PC-9 (cell line): ENCODE measurements around the gene ANKRD10. TPM values are rescaled to one million over a fixed set of nuclear protein-coding genes. Genes with fewer than 3 reads are reported as not detected.

Experiments
- BruUV-seq: library from RNA; stranded (reverse); fragments of 400-500 nt; replicated peaks from 2 replicates; lab custom pipeline; 2021; lab: Mats Ljungman, UMichigan
- CTCF ChIA-PET: fragments of 300-600 bp; sonication (Branson Sonifier 250); formaldehyde crosslinking; loops from one replicate; lab custom pipeline; 2022; ENCODE audit warnings: antibody characterized with exemption; lab: Charles Lee
- POLR2A ChIA-PET: fragments of 300-600 bp; sonication (Branson Sonifier 250); formaldehyde crosslinking; loops from one replicate; lab custom pipeline; 2022; ENCODE audit warnings: antibody characterized with exemption; ENCODE audit not compliant: unreplicated experiment; lab: Charles Lee
- DNase-seq, 2 experiments: peaks; one replicate each; pipeline versions ENCODE4 v3.0.0 to v3.0.0-alpha.2; 2015 to 2022; ENCODE audit warnings: mixed read lengths in 1 of 2
- H2AFZ ChIP-seq: fragments of 200-600 bp; sonication (generic); 2 replicates; pipeline ENCODE4 v1.8.1; 2017; ENCODE audit warnings: antibody characterized with exemption
- H3F3A ChIP-seq: fragments of 200-600 bp; sonication (generic); 2 replicates; pipeline ENCODE4 v1.8.1; 2017; ENCODE audit warnings: antibody characterized with exemption, mild to moderate bottlenecking, low read depth; ENCODE audit not compliant: insufficient read depth
- H3K27ac ChIP-seq: fragments of 200-600 bp; sonication (generic); 2 replicates; pipeline ENCODE4 v1.6.1; 2016; ENCODE audit warnings: mixed run types
- H3K27me3 ChIP-seq: fragments of 200-600 bp; sonication (generic); 2 replicates; pipeline ENCODE4 v1.6.1; 2016; ENCODE audit warnings: low read depth, mixed run types; ENCODE audit not compliant: insufficient read depth
- H3K36me3 ChIP-seq: fragments of 200-600 bp; sonication (generic); 2 replicates; pipeline ENCODE4 v1.6.1; 2016; ENCODE audit warnings: low read depth, mixed run types
- H3K4me1 ChIP-seq: fragments of 200-600 bp; sonication (generic); replicated peaks from 2 replicates; pipeline ENCODE4 v1.6.1; 2016; ENCODE audit warnings: mixed run types; ENCODE audit not compliant: insufficient read depth
- H3K4me2 ChIP-seq: fragments of 200-600 bp; sonication (generic); 2 replicates; pipeline ENCODE4 v1.6.1; 2017; ENCODE audit warnings: mixed run types
- H3K4me3 ChIP-seq: fragments of 200-600 bp; sonication (generic); 2 replicates; pipeline ENCODE4 v1.6.1; 2016; ENCODE audit warnings: mixed run types
- H3K79me2 ChIP-seq: fragments of 200-600 bp; sonication (generic); 2 replicates; pipeline ENCODE4 v1.6.1; 2017; ENCODE audit warnings: low read depth, mixed run types
- H3K9me2 ChIP-seq: fragments of 200-600 bp; sonication (generic); 2 replicates; pipeline ENCODE4 v1.8.1; 2017; ENCODE audit warnings: mild to moderate bottlenecking; ENCODE audit not compliant: insufficient read depth
- H3K9me3 ChIP-seq: fragments of 200-600 bp; sonication (generic); 2 replicates; pipeline ENCODE4 v1.8.1; 2016; ENCODE audit warnings: low read depth; ENCODE audit not compliant: insufficient read depth
- H4K20me1 ChIP-seq: fragments of 200-600 bp; sonication (generic); 2 replicates; pipeline ENCODE4 v1.8.1; 2017; ENCODE audit not compliant: insufficient read depth
- CTCF ChIP-seq: fragments of 200-600 bp; sonication (generic); conservative IDR thresholded peaks from 2 replicates; pipeline ENCODE4 v1.6.1; 2017; ENCODE audit warnings: mixed run types, antibody characterized with exemption, mild to moderate bottlenecking, moderate library complexity
- EZH2 ChIP-seq: fragments of 200-600 bp; sonication (generic); IDR thresholded peaks from 2 replicates; pipeline ENCODE4 v1.8.0; 2017; ENCODE audit warnings: antibody characterized with exemption, low read depth
- intact Hi-C: fragments of 100-400 bp; cut with micrococcal nuclease; formaldehyde crosslinking; loops from one replicate; pipeline ENCODE4 v1.10.0; 2022; ENCODE audit not compliant: unreplicated experiment
- total RNA-seq: library from RNA; stranded (reverse); gene quantifications from 2 replicates; pipeline ENCODE4 v1.2.3, GENCODE V29; 2021

ANKRD10 gene
- total RNA-seq, 1 experiment from 2014 or later, result 155 TPM

DNA sequence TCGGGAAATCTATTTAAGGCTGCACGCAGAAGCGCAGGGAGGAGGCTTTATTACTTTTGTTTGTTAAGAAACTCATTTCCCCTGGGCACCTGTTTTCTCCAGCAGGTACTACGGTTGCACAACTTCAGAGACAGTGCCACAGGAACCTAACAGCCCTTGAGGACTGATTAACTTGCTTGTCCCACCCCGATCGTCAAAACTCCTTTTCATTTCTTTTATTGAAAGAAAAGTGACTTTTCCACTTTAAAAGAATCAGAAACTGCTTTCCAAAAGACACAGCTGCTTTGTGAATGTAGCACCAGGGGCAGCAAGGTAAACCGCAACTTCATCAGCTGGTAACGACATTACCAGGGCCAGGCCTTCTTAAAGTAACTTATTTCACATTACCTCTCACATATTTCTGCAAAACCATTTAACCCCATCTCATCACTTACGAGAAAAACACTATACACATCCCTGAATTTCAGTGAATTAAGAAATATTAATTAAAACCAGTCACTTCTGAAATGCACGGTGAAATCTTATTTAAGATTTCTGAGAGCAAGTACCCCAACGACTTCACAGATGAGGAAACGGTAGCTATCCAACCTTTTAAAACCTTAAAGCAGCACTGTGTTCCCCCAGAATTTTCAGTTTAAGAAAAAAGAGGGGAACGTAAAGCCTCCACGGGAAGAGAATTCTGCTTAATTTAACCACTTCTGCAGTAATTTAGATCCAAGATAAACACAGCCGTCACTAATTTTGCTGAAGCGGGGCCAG is 1.4 kb downstream of the ANKRD10 start:
- CTCF ChIA-PET, result no interaction called here
- peaks cover 25% of the 10 kb centered on the region for H3K36me3 ChIP-seq
- BruUV-seq, result TSS peak; percentile 30
- POLR2A ChIA-PET, result interaction anchor here (0.6 kb wide), 1 partner anchor 387 kb away, joined by 5 read pairs; no protein-coding TSS in a partner anchor
- peaks cover 46% of the 10 kb centered on the region for H4K20me1 ChIP-seq
- no peaks in the 10 kb centered on the region for H3K27me3 ChIP-seq
- H3K4me1 ChIP-seq, result peaks cover 50% of the 10 kb centered on the region
- peak in 1 of 2 experiments; percentile 75 for DNase-seq
- H3K79me2 ChIP-seq, result peaks cover 60% of the 10 kb centered on the region
- TF ChIP-seq CTCF (no peak), EZH2 (no peak)
- intact Hi-C loops, result loop anchor here (2.0 to 10.0 kb wide), 3 partner anchors 51 to 469 kb away; partner anchors contain the start of gene ING1
- H3K4me3 ChIP-seq, result peak overlapping the region; percentile 77
- H3K4me2 ChIP-seq, result peak overlapping the region; percentile 80
- H3K27ac ChIP-seq, result peak overlapping the region; percentile 89
- no peaks in the 10 kb centered on the region for H3K9me2 ChIP-seq
- H2AFZ ChIP-seq, result peak overlapping the region; percentile 95
- H3F3A ChIP-seq, result peaks cover 26% of the 10 kb centered on the region
- H3K9me3 ChIP-seq, result no peaks in the 10 kb centered on the region

- H3K27ac ChIP-seq, result peak overlapping the region; percentile 89
- ChIA-PET POLR2A (interaction anchor here (0.7 kb wide), 1 partner anchor 384 kb away, joined by 3 read pairs; no protein-coding TSS in a partner anchor), CTCF (no interaction called here)
- H3K4me2 ChIP-seq, result peak overlapping the region; percentile 80
- no TSS peak for BruUV-seq
- H3F3A ChIP-seq, result peaks cover 34% of the 10 kb centered on the region
- H3K36me3 ChIP-seq, result peaks cover 25% of the 10 kb centered on the region
- no peaks in the 10 kb centered on the region for H3K9me2 ChIP-seq
- H3K9me3 ChIP-seq, result no peaks in the 10 kb centered on the region
- TF ChIP-seq EZH2, result no peak
- TF ChIP-seq CTCF, result no peak
- intact Hi-C loops, result loop anchor here (10.0 kb wide), 1 partner anchor 468 kb away; no protein-coding TSS in a partner anchor
- H2AFZ ChIP-seq, result no peak overlapping the region
- H3K79me2 ChIP-seq, result peaks cover 67% of the 10 kb centered on the region
- DNase-seq, result peak in 1 of 2 experiments; percentile 44
- H4K20me1 ChIP-seq, result peaks cover 46% of the 10 kb centered on the region
- H3K4me3 ChIP-seq, result peak overlapping the region; percentile 77
- no peaks in the 10 kb centered on the region for H3K27me3 ChIP-seq
- H3K4me1 ChIP-seq, result peaks cover 58% of the 10 kb centered on the region
Observed at GRCh38 chr13:110912651-110913051, 2.2 kb downstream of the ANKRD10 start.

DNA sequence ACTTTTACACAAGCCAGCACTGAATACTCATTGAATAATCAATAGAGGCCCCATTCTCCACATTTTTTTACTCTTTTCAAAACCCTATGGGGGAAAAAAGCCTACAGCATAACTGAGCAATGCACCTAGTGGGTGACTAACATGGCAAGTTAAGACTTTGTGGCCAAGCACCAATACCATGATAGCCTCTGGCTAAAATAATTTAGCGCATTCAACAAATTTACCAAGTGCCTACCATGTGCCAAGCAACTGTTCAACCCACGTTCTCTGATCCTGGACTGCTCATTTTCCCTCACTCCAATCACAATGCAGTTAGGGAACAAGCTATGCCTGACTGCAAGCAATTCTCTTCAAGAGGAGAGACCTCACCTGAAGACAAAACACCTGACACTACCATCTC is 3.0 kb downstream of the ANKRD10 start:
- H3K27me3 ChIP-seq, result no peaks in the 10 kb centered on the region
- no peak overlapping the region for H2AFZ ChIP-seq
- POLR2A ChIA-PET, result interaction anchor here (0.6 to 0.7 kb wide), 2 partner anchors 56 to 383 kb away, joined by 3 read pairs; no protein-coding TSS in a partner anchor
- TF ChIP-seq CTCF (no peak), EZH2 (no peak)
- peak overlapping the region; percentile 77; the same call in 1 of the 2 replicates for H3K4me3 ChIP-seq
- no peaks in the 10 kb centered on the region for H3K9me3 ChIP-seq
- peaks cover 74% of the 10 kb centered on the region for H3K79me2 ChIP-seq
- H3F3A ChIP-seq, result peaks cover 35% of the 10 kb centered on the region
- peaks cover 25% of the 10 kb centered on the region for H3K36me3 ChIP-seq
- DNase-seq, result peak in 1 of 2 experiments; percentile 57
- H3K4me2 ChIP-seq, result peak overlapping the region; percentile 80
- no TSS peak for BruUV-seq
- CTCF ChIA-PET, result no interaction called here
- peaks cover 46% of the 10 kb centered on the region for H4K20me1 ChIP-seq
- no peaks in the 10 kb centered on the region for H3K9me2 ChIP-seq
- H3K27ac ChIP-seq, result no peak overlapping the region
- peaks cover 61% of the 10 kb centered on the region for H3K4me1 ChIP-seq
- intact Hi-C loops, result loop anchor here (10.0 kb wide), 1 partner anchor 467 kb away; no protein-coding TSS in a partner anchor
